HG02763 (cell line): ENCODE results near the gene EXOC2.

ENCODE experiments used
- ATAC-seq: cut with Tn5 transposase; IDR thresholded peaks from one replicate; pipeline ENCODE4 v1.9.1; 2021; ENCODE audit warnings: mild to moderate bottlenecking, moderate library complexity; ENCODE audit not compliant: unreplicated experiment

Gene EXOC2

DNA sequence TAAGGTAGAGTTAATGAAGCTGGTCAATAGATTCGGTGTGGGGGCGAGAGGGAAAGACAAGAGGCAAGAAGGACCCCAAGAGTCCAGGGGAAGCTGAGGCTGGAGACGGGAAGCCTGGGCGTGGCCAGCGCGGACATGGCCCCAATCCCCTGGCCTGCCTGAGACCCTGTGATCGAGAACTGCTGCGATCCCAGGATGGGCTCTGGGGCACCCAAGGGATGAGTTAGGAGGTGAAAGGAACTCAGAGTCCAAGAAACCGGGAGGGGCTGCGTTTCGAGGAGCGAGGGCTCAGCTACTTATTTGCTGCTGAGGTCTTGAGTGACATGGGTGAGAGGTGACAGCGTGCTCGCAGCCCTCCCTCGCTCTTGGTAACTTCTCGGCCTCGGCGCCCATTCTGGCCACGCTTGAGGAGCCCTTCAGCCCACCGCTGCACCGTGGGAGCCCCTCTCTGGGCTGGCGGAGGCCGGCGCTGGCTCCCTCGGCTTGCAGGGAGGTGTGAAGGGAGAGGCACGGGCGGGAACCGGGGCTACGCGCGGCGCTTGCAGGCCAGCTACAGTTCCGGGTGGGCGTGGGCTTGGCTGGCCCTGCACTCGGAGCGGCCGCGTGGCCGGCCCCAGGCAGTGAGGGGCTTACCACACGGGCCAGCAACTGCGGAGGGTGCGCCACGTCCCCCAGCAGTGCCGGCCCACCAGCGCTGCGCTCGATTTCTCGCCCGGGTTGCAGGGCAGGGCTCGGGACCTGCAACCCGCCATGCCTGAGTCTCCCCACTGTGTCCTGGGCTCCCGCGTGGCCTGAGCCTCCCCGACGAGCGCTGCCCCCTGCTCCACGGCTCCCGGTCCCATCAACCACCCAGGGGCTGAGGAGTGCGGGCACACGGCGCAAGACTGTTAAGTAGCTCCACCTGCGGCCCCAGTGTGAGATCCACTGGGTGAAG lies 243.2 kb downstream of the EXOC2 start:
- ATAC-seq = no peak

- ATAC-seq = no peak
Measured at GRCh38 chr6:449057-449430, 243.9 kb downstream of the EXOC2 start.

DNA sequence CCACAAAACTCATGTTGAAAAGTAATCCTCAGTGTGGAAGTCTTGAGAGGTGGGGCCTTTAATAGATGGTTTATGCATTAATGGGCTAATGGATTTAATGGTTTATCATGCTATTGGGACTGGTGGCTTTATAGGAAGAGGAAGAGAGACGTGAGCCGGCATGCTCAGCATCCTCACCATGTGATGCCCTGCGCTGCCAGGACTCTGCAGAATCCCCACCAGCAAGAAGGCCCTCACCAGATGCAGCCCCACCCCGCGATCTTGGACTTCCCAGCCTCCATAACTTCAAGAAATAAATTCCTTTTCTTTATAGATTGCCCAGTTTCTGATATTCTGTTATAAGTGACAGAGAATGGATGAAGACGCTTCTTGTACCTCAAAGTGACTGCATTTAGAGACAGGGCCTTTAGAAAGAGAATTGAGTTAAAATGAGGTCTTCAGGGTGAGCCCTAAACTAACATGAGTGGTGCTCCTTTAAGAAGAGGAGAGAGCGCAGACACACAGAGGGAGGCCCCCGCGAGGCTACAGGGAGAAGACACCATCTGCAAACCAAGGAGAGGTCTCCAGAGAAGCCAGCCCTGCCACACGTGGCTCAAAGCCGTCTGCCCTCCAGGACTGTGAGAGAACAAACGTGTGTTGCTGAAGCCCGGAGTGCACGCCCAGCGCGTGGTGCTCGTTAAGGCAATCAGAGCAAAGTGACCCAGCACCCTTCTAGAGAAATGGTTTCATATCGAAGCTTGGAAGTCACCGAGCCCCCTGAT lies 244.5 kb downstream of the EXOC2 start:
- ATAC-seq = no peak

- ATAC-seq = no peak
Measured at GRCh38 chr6:447381-448165, 245.4 kb downstream of the EXOC2 start.

GRCh38 chr6:446418-447366 lies 246.2 kb downstream of the EXOC2 start:
- ATAC-seq = no peak

- no peak for ATAC-seq
Measured at GRCh38 chr6:445571-446417, 247.1 kb downstream of the EXOC2 start.

DNA sequence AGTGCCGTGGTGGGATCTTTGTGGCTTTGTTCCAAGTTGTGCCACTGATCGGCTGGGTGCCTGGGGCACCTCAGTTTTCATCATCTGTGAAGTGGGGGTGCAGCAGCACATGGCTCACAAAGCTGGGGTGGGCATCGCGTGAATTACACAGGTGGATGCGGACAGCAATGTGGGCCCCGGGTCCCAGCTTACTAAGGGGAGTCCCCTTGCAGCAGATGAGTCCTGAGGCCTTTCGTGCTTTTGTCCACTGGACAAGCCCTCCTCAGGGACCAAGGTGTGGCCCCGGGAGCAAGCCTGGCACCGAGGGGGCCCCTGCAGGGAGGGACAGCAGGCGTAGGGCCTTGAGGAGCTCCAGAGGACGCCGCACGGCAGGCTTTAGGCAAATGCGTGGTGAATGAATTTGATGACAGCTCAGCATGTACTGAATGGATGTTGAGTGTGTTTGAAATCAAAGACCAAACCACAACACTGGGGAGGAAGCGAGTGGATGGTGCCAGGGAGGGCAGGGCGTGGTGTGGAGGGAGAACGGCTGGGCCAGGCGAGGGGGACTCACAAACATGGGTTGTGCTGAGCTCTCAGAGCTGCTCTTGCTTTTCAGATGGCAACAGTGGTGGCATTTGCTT lies 248.2 kb downstream of the EXOC2 start:
- no peak for ATAC-seq

DNA sequence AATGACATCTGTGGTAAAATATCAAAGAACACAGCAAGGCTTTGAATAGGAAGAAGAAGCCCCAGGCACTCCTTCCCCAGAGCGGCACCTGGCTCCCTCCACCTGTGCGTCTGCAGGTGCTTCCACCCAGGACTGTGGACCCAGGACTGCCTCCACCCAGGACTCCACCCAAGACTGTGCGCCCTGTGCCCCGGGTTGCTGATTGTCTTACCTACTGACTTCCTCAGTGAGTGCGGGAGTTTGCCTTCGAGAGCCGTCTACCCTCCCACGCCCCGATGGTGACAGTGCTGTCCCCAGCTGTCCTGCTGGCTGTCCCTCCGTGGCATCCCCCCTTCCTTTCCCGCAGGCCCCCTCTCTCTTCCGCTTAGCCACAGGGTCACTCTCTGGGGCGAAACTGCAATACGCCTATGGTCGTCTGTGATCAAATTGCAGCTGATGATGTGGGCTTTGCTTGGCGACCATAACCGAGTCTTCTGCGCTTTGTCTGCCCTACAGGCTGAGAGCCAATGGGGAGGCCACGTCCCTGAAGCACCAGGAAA lies 249.2 kb downstream of the EXOC2 start:
- ATAC-seq = no peak

DNA sequence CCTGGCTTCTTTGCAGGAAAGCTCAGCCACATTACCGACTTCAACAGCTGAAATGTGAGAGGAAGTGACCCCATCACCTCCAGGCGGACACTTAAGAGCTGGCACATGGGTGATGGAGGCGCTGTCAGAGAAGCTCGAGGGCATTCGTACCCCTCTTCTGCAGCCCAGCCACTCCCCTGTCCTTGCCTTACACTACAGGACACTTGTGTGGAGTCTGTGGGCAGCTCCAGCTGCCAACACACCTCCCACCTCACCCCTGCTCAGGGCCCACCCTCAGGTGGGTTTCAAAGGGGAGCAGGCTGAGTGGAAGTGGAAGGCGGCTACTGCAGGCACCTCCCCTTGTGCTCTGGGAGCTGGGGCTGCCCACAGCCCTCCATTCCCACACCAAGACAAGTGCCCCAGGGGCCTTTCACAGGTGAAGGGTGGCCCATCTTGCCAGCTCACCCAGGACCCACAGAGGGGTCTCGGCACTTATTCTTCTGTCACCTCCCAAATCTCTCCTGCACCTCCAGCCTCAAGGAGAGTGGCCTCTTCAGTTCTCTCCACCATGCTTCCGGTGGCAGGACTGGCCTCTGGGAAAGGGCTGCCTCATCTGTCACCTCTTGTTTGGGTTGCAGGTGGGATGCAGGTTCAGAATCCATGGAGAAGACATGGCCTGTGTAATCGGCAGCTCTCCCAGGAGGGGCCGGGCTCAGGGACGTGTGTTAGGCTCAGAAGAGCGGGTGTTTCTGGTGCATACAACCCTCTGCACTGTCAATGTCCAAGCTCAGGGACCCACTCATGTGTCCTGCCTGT lies 251.6 kb downstream of the EXOC2 start:
- ATAC-seq = no peak

- ATAC-seq = no peak
Measured at GRCh38 chr6:439641-440167, 253.2 kb downstream of the EXOC2 start.

- no peak for ATAC-seq
Measured at GRCh38 chr6:438634-439170, 254.2 kb downstream of the EXOC2 start.

DNA sequence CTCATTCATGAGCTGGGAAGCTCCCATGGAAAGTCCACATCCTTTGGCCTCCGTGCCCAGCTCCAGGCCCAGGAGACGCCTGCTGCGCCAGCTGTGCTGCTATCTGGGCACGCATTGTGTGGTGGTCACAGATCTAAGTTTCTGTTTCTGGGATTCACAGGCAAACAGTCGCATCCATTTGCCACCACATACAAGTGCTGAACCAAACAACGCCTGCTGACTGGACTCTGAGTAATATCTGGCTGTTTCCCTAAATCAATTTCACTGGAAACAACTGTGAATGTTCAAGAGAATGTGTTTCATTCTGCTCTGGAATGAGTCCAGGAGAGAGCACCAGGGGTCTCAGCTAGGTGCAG lies 255.9 kb downstream of the EXOC2 start:
- ATAC-seq = no peak

GRCh38 chr6:436308-437036 lies 256.5 kb downstream of the EXOC2 start:
- ATAC-seq = no peak

- no peak for ATAC-seq
Measured at GRCh38 chr6:435441-436307, 257.3 kb downstream of the EXOC2 start.
